GM12865 (cell line): ENCODE measurements around the gene SPAG9.

Source experiments
- DNase-seq: peaks from one replicate; pipeline ENCODE4 v3.0.0; 2010; ENCODE audit warnings: low read depth
- H3K4me3 ChIP-seq: 2 replicates; pipeline ENCODE4 v1.5.1; 2011; ENCODE audit warnings: mild to moderate bottlenecking, low read depth, low read length, control low read depth
- TF ChIP-seq, protein P1 (sequence below): IDR thresholded peaks from 2 replicates; pipeline ENCODE4 v1.5.1; 2011; ENCODE audit warnings: low read length, control low read depth, low read depth, inconsistent platforms; ENCODE audit not compliant: insufficient read depth; ENCODE audit errors: missing control alignments

The SPAG9 gene

GRCh38 chr17:50993544-50993943 lies 127.1 kb downstream of the SPAG9 start:
- no peak for DNase-seq
- H3K4me3 ChIP-seq: no peak overlapping the region
- TF ChIP-seq, protein P1, sequence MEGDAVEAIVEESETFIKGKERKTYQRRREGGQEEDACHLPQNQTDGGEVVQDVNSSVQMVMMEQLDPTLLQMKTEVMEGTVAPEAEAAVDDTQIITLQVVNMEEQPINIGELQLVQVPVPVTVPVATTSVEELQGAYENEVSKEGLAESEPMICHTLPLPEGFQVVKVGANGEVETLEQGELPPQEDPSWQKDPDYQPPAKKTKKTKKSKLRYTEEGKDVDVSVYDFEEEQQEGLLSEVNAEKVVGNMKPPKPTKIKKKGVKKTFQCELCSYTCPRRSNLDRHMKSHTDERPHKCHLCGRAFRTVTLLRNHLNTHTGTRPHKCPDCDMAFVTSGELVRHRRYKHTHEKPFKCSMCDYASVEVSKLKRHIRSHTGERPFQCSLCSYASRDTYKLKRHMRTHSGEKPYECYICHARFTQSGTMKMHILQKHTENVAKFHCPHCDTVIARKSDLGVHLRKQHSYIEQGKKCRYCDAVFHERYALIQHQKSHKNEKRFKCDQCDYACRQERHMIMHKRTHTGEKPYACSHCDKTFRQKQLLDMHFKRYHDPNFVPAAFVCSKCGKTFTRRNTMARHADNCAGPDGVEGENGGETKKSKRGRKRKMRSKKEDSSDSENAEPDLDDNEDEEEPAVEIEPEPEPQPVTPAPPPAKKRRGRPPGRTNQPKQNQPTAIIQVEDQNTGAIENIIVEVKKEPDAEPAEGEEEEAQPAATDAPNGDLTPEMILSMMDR: no peak

DNA sequence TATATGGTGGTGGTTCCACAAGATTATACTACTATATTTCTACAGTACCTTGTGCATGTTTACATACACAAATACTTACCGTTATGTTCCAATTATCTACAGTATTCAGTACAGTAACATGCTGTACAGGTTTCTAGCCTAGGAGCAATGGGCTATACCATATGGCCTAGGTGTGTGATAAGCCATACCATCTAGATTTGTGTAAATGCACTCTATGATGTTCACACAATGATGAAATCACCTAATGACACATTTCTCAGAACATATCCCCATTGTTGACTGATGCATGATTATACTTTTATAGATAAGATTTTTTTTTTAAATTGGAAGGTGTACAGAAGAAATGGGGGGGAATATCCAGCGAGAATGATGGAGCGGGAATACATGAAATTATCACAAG lies 131.5 kb downstream of the SPAG9 start:
- H3K4me3 ChIP-seq: no peak overlapping the region
- TF ChIP-seq, protein P1: no peak

DNA sequence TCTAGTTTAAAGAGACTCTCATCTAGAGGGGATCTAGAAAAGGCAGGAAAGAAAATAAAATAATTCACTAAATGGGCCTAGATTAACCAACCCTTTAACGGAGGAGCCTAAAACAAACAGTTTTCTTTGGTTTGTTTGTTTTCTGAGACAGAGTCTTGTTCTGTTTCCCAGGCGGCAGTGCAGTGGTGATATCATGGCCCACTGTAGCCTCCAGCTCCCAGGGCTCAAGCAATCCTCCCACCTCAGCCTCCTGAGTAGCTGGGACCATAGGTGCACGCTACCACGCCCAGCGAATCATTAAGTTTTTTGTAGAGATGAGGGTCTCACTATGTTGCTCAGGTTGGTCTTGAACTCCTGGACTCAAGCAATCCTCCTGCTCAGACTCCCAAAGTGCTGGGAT lies 132.2 kb downstream of the SPAG9 start:
- no peak overlapping the region for H3K4me3 ChIP-seq
- TF ChIP-seq, protein P1: no peak
- no peak for DNase-seq

More for the DNA sequence above, 131.5 kb downstream of the SPAG9 start:
- DNase-seq: no peak

DNA sequence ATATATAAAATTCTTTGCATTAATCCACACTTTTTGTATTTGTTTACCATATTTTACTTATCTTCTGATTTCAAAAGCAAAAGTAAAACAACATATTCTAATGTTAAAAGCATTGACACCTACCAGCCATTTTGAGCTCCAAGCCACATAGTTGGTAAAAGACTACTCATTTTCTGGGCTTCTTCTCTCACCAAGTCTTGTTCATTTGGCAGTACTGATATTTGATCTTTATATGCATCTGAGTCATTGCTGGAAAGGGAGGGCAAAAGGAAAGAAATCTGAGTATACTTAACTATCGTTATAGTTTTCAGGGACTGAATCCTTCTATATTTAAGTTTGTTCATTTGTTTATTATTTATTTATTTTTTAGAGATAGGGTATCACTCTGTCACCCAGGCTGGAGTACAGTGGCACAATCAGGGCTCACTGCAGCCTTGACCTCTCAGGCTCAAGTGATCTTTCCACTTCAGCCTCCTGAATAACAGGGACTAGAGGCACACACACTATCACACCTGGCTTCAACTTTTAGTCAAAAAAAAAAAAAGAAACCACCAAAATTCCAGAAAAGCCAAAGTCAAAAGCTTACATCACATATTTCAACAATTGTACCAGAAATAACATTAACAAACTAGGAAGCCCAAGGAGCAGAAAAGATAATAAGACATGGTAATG lies 133.5 kb downstream of the SPAG9 start:
- TF ChIP-seq, protein P1: no peak
- no peak overlapping the region for H3K4me3 ChIP-seq
- no peak for DNase-seq

DNA sequence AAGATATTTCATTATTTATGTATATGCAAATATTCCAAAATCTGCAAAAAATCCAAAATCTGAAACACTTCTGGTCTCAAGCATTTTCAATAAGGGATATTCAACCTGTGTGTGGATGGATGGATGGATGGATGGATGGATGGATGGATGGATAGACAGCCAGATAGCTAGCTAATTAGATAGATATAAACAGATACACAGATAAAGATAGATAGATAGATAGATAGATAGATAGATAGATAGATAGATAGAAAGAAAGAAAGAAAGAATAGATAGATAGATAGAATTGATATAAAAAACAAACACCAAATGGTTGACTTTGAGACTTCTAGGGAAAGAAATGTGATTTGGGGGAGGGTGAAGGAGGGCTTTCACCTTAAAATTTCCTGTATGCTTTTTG lies 139.4 kb downstream of the SPAG9 start:
- TF ChIP-seq, protein P1: no peak
- no peak for DNase-seq
- H3K4me3 ChIP-seq: no peak overlapping the region

GRCh38 chr17:50979524-50979927 lies 141.1 kb downstream of the SPAG9 start:
- DNase-seq: no peak
- TF ChIP-seq, protein P1: no peak
- H3K4me3 ChIP-seq: no peak overlapping the region

DNA sequence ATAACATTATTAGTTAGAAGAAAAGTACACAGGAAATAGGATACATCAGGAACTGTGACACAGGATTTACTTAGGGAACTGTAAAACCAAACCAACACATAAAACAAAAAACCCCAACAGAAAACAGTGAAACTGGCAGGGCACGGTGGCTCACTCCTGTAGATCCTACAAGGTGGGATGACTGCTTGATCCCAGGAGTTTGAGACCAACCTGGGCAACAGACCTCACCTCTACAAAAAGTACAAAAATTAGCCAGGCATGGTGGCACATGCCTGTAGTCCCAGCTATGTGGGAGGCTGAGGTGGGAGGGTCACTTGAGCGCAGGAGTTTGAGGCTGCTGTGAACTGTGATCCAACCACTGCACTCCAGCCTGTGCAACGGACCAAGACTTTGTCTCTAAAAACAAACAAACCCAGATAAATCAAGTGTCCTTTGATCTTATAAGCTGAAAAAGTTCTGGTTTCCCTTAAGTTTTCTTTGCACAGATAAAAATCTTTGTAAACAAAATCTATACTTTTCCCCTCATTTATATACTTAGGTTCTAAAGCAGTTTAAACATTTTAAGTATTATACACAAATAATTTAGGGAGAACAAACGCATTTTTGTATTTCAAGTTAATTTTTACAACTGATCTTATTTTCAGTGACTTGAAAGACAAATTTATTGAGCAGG lies 143.0 kb downstream of the SPAG9 start:
- TF ChIP-seq, protein P1: no peak

More for the DNA sequence above, 143.0 kb downstream of the SPAG9 start:
- H3K4me3 ChIP-seq: no peak overlapping the region
- DNase-seq: no peak
